HG02759 (cell line): Measurements from ENCODE around the gene TENT5C.

Source experiments
- ATAC-seq: cut with Tn5 transposase; IDR thresholded peaks from one replicate; pipeline ENCODE4 v1.9.1; 2021; ENCODE audit warnings: mild to moderate bottlenecking, moderate library complexity; ENCODE audit not compliant: unreplicated experiment

Gene TENT5C

GRCh38 chr1:117572546-117572945, 33.3 kb upstream of the TENT5C start:
- peak; percentile 61 for ATAC-seq

GRCh38 chr1:117573386-117574023, 32.3 kb upstream of the TENT5C start:
- no peak for ATAC-seq

- ATAC-seq: no peak
These were observed 31.6 kb upstream of the TENT5C start for GRCh38 chr1:117574161-117574835.

GRCh38 chr1:117575586-117576225, 30.1 kb upstream of the TENT5C start:
- no peak for ATAC-seq

- ATAC-seq: no peak
These were observed 29.6 kb upstream of the TENT5C start for GRCh38 chr1:117576236-117576635.

GRCh38 chr1:117577191-117577885, 28.5 kb upstream of the TENT5C start:
- no peak for ATAC-seq

GRCh38 chr1:117578466-117578865, 27.4 kb upstream of the TENT5C start:
- ATAC-seq: no peak

GRCh38 chr1:117579221-117579906, 26.5 kb upstream of the TENT5C start:
- ATAC-seq: no peak

- no peak for ATAC-seq
These were observed 25.4 kb upstream of the TENT5C start for GRCh38 chr1:117580436-117580835.

- ATAC-seq: no peak
These were observed 25.0 kb upstream of the TENT5C start for GRCh38 chr1:117580882-117581281.

GRCh38 chr1:117581391-117581943, 24.4 kb upstream of the TENT5C start:
- ATAC-seq: no peak

GRCh38 chr1:117582451-117582850, 23.4 kb upstream of the TENT5C start:
- no peak for ATAC-seq

GRCh38 chr1:117583247-117583646, 22.6 kb upstream of the TENT5C start:
- no peak for ATAC-seq

- no peak for ATAC-seq
These were observed 21.7 kb upstream of the TENT5C start for GRCh38 chr1:117584181-117584580.

GRCh38 chr1:117585086-117585485, 20.8 kb upstream of the TENT5C start:
- no peak for ATAC-seq

- no peak for ATAC-seq
These were observed 19.5 kb upstream of the TENT5C start for GRCh38 chr1:117586337-117586736.

GRCh38 chr1:117586747-117587498, 18.9 kb upstream of the TENT5C start:
- no peak for ATAC-seq

- ATAC-seq: no peak
These were observed 18.1 kb upstream of the TENT5C start for GRCh38 chr1:117587499-117588356.

GRCh38 chr1:117589544-117589943, 16.3 kb upstream of the TENT5C start:
- no peak for ATAC-seq
